ENCODE data around the gene TBXT.

The TBXT gene

DNA sequence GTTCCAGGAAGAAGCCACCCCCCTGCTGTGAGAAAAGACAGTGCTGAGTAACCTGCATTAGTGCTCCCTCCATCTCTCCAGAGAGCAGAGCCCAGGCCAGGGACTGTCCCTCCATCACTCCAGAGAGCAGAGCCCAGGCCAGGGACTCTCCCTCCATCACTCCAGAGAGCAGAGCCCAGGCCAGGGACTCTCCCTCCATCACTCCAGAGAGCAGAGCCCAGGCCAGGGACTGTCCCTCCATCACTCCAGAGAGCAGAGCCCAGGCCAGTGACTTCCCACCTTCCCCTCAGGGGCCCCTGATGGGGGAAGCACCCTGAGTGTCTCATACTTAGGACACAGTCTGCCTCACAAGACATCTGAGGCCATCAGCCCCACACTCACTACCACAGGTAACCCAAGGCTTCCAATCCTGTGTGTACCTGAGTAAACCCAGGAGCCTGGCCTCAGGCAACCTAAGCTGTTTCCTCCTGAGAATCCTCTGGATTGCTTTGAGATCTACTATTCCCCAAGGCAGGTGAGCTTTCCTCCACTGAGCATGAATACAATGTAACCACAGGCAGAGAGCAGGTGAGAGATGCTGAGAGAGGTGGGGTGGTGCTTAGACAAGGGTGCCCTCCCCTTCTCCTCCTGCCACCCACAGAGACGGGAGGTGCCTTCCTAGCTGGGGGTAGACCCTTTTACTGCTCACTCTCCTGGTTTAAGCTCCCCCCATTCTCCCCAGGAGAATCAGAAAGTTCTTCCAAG is 4.9 kb downstream of the TBXT start:
- no peaks in the 10 kb centered on the region for H3K27me3 ChIP-seq (ENCODE audit: insufficient read depth, low read depth)
- no peaks in the 10 kb centered on the region for H3K36me3 ChIP-seq (ENCODE audit: insufficient read depth)
- H3K4me3 ChIP-seq (IDR thresholded peaks at IDR 0.05; ENCODE audit: insufficient read depth, low read depth, low read length) = no peak overlapping the region
- H3K9ac ChIP-seq = no peak overlapping the region
- H3K4me2 ChIP-seq = no peak overlapping the region
- no peak for TF ChIP-seq CTCF (conservative IDR thresholded peaks at IDR 0.05; ENCODE audit: low read depth, low read length)
- no peaks in the 10 kb centered on the region for H3K4me1 ChIP-seq (ENCODE audit: low read depth, poor library complexity, severe bottlenecking)
- no peaks in the 10 kb centered on the region for H4K20me1 ChIP-seq (ENCODE audit: insufficient read depth)
- H3K79me2 ChIP-seq (ENCODE audit: insufficient read depth, low read depth) = no peaks in the 10 kb centered on the region
- H3K27ac ChIP-seq = no peak overlapping the region
- H2AFZ ChIP-seq (ENCODE audit: low read depth) = no peak overlapping the region

- H3K36me3 ChIP-seq (ENCODE audit: insufficient read depth) = no peaks in the 10 kb centered on the region
These were observed 9.6 kb downstream of the TBXT start for GRCh38 chr6:166157930-166158617.

GRCh38 chr6:166156942-166157341 is 10.7 kb downstream of the TBXT start:
- H3K9ac ChIP-seq = no peak overlapping the region
- no peaks in the 10 kb centered on the region for H4K20me1 ChIP-seq (ENCODE audit: insufficient read depth)
- H3K79me2 ChIP-seq (ENCODE audit: insufficient read depth, low read depth) = no peaks in the 10 kb centered on the region
- H2AFZ ChIP-seq (ENCODE audit: low read depth) = no peak overlapping the region
- no peak overlapping the region for H3K27ac ChIP-seq
- no peak for TF ChIP-seq CTCF (conservative IDR thresholded peaks at IDR 0.05; ENCODE audit: low read depth, low read length)
- H3K27me3 ChIP-seq (ENCODE audit: insufficient read depth, low read depth) = no peaks in the 10 kb centered on the region
- H3K4me1 ChIP-seq (ENCODE audit: low read depth, poor library complexity, severe bottlenecking) = no peaks in the 10 kb centered on the region
- no peak overlapping the region for H3K4me2 ChIP-seq
- no peaks in the 10 kb centered on the region for H3K36me3 ChIP-seq (ENCODE audit: insufficient read depth)
- H3K4me3 ChIP-seq (IDR thresholded peaks at IDR 0.05; ENCODE audit: insufficient read depth, low read depth, low read length) = no peak overlapping the region

More at GRCh38 chr6:166157930-166158617, 9.6 kb downstream of the TBXT start:
- H3K4me3 ChIP-seq (IDR thresholded peaks at IDR 0.05; ENCODE audit: insufficient read depth, low read depth, low read length) = no peak overlapping the region
- no peaks in the 10 kb centered on the region for H4K20me1 ChIP-seq (ENCODE audit: insufficient read depth)
- no peak overlapping the region for H2AFZ ChIP-seq (ENCODE audit: low read depth)
- no peak overlapping the region for H3K9ac ChIP-seq
- H3K4me1 ChIP-seq (ENCODE audit: low read depth, poor library complexity, severe bottlenecking) = no peaks in the 10 kb centered on the region
- no peak overlapping the region for H3K4me2 ChIP-seq
- no peaks in the 10 kb centered on the region for H3K27me3 ChIP-seq (ENCODE audit: insufficient read depth, low read depth)
- H3K27ac ChIP-seq = no peak overlapping the region
- H3K79me2 ChIP-seq (ENCODE audit: insufficient read depth, low read depth) = no peaks in the 10 kb centered on the region
- no peak for TF ChIP-seq CTCF (conservative IDR thresholded peaks at IDR 0.05; ENCODE audit: low read depth, low read length)

DNA sequence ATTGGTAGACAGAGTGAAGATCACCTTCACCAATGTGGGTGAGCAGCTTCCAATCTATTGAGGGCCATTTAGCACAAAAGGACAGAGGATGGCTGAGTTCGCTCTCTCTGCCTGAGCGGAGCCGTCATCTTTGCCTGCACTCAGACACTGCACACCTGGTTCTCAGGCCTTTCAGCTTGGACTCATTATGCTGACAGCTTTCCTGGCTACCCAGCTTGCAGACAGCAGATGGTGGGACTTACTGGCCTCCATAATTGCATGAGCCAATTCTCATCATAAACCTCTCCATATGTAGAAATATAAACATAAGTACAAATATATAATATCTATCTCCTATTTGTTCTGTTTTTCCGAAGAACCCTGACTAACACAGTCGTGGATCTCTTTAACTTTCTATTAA is 13.7 kb downstream of the TBXT start:
- no peaks in the 10 kb centered on the region for H3K79me2 ChIP-seq (ENCODE audit: insufficient read depth, low read depth)
- H4K20me1 ChIP-seq (ENCODE audit: insufficient read depth) = no peaks in the 10 kb centered on the region
- no peak overlapping the region for H3K9ac ChIP-seq
- no peak overlapping the region for H3K4me3 ChIP-seq (IDR thresholded peaks at IDR 0.05; ENCODE audit: insufficient read depth, low read depth, low read length)
- no peak overlapping the region for H2AFZ ChIP-seq (ENCODE audit: low read depth)
- no peak overlapping the region for H3K27ac ChIP-seq
- H3K4me2 ChIP-seq = no peak overlapping the region
- TF ChIP-seq CTCF (conservative IDR thresholded peaks at IDR 0.05; ENCODE audit: low read depth, low read length) = no peak
- no peaks in the 10 kb centered on the region for H3K36me3 ChIP-seq (ENCODE audit: insufficient read depth)
- no peaks in the 10 kb centered on the region for H3K4me1 ChIP-seq (ENCODE audit: low read depth, poor library complexity, severe bottlenecking)
- H3K27me3 ChIP-seq (ENCODE audit: insufficient read depth, low read depth) = no peaks in the 10 kb centered on the region
